GM19395 (cell line): Measurements from ENCODE around the gene FARSA.
"Not testable (repeated sequence)": the region's sequence is repeated elsewhere in the genome, so short reads cannot be mapped to it uniquely, and the experiment has no call there.

ENCODE experiments used
- ATAC-seq: cut with Tn5 transposase; IDR thresholded peaks from one replicate; pipeline ENCODE4 v1.9.1; 2021; ENCODE audit warnings: mild to moderate bottlenecking, moderate library complexity; ENCODE audit not compliant: unreplicated experiment

Gene FARSA

DNA sequence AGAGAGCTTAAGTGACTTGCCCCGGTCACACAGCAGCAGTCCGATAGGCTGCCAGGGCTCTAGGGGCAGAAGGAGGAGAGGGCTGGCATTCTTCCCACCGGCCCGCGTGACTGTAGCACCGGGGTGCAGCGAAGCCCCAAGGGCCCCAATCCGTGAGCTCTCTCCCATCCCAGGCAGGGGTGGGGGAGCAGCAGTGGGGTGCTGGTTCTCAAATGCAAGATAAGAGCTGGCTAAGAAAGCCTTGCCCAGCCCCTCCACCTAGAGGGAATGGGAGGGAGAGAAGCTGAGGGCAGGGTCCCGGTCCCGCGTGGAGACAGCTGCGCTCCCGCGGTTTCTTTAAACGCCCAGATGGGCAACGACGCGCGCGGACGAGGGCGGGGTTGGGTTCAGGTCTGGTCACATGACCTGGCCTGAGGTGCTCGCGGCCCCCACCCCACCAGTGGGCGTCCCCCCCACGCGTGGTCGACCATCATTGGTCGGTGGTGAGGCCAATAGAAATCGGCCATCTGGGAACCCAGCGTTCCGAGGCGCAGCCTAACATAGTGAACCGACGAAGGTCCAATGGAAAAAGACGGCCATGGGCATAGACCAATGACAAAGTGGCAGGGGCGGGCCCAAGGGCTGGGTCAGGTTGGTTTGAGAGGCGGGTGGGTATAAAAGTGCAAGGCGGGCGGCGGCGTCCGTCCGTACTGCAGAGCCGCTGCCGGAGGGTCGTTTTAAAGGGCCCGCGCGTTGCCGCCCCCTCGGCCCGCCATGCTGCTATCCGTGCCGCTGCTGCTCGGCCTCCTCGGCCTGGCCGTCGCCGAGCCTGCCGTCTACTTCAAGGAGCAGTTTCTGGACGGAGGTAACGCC lies 4.6 kb upstream of the FARSA start, which contains the start of gene CALR:
CALR (plus strand) TSS at position 683 of the 852 bp plus-strand sequence; CDS start at position 754, 71 bp downstream.
- peak; percentile 87 for ATAC-seq

DNA sequence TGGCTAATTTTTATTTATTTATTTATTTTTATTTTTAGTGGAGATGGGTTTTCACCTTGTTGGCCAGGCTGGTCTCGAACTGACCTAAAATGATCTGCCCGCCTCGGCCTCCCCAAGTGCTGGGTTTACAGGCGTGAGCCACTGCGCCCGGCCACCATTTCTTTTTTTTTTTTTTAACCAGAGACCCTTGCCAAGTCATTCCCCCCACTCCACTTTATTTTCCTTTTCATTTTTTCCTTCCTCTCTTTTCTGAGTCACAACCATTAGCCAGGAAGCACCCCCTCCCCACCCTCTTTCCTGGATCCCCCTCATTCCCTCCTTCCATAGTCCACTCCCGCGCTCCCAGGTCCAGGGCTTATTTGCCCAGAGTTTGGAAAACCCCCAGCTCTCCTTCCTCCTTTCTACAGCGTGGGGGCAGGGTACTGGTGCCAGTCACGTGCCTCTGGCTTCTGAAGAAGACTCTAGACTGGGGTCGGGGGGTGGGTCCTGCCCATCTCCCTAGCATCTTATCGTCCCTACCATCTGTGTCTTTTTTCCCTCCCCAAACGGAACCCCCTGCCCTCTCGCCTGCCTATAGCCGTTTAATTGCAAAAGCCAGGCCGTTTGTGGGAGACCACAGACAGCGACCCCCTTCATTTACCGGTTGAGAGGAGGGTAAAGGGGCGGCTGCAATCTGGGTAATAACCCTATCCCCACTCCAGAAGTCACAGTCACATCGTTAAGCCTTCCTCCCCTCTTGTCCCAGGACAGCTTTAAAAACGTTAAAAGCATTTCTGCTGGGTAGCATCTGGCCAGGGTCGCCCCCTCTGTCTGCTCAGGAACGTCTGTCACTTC lies 3.8 kb upstream of the FARSA start:
- no peak for ATAC-seq

DNA sequence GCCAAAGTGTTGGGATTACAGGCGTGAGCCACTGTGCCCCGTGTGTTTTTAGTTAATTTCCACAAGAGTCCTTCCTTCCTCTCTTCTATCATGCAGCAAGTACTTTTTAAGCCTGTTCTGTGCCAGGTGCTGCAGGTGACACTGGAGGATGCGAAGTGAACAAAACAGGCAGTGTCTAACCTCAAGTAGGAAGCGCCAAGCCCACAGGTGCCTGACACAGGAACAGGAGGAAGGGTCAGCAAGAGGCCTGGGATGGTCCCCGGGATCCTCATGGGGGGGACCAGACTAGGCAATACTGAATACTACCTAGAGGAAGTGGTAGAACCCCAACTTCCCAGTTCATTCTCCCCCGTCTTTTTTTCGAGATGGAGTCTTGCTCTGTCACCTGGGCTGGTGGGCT lies 3.1 kb upstream of the FARSA start:
- no peak for ATAC-seq

DNA sequence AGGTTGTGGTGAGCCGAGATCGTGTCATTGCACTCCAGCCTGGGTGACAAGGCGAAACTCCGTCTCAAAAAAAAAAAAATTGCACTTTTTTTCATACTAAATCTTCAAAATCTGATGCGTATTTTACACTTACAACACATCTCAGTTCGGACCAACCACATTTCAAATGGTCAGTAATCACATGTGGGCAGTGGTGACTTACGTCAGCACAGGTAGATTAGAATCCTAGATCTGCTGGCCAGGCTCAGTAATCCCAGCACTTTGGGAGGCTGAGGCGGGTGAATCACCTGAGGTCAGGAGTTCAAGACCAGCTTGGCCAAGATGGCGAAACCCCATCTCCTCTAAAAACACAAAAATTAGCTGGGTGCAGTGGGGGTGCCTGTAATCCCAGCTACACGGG lies 1.6 kb upstream of the FARSA start:
- ATAC-seq: no peak

DNA sequence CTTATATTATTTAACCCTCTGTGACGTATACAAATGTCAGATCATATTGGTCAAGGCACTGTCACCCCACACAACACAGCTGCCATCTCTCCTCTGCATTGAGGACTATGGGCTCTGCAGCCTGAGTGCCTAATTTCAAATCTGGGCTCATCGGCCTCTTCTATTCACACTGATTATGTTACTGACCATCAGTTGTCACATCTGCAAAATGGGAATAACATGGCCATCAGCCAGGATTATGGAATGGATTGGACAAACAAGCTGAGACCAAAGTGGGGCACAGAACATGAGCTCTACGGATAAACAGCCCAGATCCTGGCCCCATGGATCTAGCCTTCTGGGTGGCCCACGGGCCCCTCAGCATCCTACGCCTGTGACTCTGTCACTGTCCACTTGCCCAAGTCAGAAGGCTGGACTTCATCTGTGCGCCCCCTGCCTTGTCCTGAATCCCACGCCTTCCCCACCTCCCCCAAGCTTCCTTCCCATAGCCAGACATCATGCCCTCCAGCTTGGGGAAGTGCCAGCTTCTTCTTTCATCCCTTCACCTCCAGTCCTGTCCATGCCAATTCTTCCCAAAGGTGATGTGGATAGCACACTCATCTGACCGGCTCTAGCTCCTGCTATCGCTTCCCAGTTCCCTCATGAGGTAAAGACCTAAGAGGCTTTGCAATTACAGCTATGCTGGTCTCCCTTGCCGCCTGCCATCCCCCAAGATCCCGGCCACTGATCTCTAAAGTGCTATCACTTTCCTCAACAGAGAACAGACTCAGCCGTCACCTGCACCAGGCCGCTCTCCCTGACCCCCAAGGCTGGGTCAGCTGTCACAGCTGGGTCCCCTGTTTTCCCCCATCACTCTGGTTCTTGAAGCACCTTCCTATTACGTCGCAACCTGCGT lies 872 bp downstream of the FARSA start:
- peak; percentile 12 for ATAC-seq

DNA sequence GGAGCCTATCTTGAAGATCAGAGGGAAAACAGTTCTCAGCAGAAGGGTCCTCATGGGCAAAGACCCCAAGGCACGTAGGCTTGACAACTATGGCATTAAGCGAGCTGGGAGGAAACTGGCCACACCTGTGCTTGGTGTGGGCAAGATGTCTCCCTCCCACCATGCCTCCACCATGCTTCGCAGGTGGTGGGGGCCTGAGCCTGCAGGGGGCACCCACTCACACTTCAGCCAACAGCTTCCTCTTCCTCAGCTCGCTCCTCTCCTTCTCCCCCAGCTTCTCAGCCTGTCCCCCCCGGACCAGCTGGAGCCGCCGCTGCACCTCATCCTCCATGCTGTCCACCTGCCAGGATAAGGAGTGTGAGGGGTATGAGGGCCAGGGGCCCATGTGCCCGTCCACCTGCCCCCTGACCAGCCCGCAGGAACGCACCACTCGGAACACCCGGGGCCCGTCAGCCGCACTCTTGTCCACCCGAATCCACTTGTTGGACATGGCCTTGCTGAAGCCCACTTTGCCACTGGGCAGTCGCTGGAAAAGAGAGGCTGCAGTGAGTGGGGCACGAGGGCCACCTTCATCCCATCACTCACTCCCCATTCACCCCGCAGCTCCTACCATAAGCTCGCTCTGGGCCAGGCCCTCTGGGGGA lies 3.4 kb downstream of the FARSA start:
- ATAC-seq: no peak

DNA sequence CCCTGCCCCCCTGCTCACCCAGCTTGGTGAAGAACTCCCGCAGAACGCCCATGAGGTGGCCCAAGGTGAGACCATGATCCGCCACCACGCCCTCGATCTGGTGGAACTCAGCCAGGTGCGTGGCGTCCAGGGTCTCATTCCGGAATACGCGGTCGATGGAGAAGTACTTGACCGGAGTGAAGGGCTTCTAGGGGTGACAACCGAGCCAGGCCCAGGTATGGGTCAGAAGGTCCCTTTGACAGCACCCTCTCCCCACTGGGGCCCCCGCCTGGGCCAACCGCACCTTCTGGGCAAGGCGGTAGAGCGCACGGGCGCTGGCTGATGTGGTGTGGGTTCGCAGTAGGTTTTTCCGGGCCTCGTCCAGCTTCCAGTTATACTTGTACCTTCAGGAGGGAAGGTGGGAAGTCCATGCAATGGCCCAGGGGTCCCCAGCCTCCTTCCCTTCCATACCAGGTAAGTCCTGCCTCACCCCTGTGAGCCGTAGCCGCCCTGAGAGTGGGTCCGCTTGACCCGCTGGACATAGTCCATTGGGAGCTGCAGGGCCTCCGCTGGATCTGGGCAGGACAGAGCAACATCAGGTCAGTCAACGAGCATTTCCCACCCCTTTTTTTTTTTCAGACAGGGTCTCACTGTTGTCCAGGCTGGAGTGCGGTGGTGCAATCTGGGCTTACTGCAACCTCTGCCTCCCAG lies 8.7 kb downstream of the FARSA start:
- ATAC-seq: no peak

DNA sequence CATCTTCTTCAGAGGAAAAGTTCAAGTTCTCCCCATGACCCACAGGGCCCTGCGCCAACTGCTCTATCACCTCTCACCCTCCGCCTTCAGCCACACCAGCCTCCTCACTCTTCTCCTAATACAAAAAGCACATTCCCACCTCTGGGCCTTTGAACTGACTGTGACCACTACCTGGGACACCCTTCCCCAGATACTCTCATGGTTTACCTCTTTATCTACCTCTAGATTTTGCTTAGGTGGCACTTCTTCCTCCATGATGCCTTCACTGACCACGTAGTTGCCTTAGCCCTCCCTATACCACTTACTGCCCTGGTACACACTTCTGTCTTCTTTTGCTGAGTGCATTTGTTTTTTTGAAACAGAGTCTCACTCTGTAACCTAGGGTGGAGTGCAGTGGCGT lies 10.6 kb downstream of the FARSA start:
- no peak for ATAC-seq

DNA sequence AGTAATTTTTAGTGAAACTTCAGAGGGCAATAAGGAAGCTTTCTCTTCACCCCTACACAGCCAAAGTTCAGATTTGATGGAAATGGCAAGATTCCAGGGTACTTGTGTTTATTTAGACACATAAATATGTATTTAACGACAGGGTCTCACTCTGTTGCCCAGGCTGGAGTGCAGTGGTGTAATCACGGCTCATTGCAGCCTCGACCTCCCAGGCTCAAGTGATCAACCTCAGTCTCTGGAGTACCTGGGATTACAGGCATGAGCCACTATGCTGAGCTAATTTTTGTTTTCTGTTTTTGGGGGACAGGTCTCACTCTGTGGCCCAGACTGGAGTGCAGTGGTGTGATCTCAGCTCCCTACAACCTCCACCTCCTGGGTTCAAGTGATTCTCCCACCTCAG lies 12.5 kb downstream of the FARSA start:
- ATAC-seq: no peak

DNA sequence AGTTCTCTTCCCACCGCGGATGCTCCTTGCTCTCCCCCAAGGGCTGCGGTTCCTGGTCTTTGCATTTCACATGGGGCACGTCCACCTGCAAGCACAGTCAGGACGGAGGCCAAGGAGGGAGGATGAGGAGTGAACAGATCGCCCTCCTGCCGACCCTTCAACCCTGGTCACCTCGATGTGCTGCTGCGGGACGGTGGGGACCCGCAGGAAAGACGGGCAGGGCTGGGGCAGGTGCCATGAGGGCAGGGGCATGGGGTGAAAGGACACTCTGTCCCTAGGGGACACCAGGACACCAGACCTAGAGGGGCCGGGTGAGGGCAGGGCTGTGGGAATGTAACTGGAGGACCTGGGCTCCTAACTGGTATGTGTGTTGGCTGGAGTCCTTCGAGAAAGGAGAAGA lies 15.3 kb downstream of the FARSA start:
- no peak for ATAC-seq

DNA sequence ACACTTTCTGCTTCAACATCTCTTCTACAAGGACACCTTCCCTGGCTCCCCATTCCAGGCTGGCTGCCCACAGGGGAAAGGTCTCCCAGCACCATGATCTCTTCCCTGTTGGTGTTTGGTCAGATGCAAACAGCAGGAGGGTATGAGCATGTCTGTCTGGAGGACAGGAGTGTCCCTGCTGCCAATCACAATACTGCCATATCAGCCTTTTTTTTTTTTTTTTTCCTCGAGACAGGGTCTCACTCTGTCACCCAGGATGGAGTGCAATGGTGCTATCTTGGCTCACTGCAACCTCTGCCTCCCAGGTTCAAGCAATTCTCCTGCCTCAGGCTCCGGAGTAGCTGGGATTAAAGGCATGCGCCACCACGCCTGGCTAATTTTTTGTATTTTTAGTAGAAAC lies 17.7 kb downstream of the FARSA start:
- ATAC-seq: not testable (repeated sequence)

DNA sequence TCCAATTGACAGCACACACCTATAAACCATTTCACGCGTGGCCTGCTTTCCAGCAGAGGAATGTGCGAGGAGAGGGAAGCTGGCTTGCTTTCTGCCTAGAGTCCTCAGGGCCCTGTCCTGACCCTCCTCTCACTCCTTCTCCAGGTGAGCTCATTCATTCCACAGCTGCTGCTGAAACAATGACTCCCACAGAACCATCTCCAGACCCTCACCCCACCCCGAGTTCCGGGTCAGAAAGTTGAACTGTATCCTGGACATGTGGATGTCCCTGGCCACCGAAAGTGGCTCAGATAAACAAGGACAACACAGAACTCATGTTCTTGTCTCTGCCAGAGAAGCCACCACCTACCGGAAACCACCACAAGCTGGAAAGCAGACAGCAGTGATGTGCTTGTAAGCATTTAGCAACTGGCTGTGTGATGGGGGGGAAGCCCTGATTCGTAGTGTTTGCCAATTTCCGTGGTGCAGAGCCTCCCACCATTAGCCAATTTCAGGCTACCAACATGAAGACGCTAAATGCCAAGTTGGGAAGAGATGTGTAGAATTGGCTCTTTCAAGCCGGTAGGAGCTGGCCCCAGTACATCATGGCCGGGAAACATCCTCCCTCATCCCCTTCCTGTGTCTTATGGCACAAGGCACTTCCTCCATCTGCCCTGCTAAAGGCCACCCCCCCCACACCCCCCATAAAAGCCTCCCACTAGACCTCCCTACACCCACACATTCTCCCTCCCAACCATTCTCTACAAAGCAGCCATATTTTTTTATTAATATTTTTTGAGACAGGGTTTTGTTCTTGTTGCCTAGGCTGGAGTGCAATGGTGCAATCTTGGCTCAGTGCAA lies 19.4 kb downstream of the FARSA start:
- no peak for ATAC-seq

DNA sequence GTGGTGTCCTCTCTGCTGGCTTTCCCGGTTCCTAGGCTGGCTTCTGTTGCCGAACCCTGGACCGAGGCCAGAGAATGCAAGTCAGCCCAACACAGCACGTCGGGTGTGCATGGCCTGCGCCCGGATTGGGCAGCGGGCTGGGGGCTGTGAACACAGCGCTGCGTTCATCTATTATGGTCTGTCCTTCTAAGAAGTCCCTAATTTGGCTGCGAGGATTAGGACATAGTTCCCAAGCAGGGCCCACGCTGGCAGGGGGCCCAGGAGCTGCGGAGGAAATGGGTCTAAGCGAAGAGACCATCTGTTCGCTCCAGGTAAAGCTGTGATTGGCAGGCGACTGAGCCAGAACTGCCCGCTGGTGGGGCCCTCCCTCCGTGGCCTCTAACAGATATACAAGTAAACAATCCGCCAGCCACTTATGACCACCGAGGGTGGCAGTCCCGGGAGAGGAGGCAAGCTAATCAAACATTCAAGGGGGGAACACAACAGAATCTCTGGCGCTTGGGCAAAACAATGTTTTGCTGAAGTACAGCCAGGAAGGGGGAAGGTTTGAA lies 20.4 kb downstream of the FARSA start:
- no peak for ATAC-seq

DNA sequence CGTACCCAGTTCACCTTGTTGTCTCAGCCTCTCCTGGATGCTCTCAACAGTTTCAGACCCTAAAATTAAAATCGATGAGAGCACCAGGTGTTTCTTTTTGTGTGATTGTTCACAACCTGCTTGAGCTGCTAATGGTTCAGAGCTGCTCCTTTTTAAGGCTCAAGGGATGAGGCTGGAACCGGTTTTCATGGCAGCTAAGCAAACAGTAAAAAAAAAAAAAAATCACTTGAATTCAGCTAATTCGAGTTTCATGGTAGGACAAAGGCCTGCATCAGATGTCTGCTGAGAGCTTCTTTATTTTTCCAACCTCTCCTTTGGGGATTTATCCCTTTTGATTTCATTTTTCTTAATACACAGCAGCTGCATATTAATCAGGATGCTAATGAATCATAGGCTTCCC lies 20.9 kb downstream of the FARSA start:
- no peak for ATAC-seq

DNA sequence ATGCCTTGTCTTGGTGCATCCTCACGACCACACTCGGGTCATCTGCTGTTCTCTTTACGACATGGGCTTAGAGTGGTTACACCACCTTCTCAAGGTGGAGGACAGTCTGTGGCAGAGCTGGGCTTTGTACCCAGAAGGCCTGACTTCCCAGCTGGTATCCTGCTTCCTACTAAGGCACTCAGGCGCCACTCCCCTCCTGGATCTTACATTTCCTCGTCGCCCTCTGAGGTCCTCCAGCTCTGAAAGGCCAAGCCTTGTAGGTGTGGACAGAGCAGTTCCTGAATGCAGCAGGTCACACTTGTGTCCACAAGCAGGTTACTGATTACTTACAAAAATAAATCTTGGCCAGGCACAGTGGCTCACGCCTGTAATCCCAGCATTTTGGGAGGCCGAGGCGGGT lies 26.3 kb downstream of the FARSA start:
- ATAC-seq: no peak

DNA sequence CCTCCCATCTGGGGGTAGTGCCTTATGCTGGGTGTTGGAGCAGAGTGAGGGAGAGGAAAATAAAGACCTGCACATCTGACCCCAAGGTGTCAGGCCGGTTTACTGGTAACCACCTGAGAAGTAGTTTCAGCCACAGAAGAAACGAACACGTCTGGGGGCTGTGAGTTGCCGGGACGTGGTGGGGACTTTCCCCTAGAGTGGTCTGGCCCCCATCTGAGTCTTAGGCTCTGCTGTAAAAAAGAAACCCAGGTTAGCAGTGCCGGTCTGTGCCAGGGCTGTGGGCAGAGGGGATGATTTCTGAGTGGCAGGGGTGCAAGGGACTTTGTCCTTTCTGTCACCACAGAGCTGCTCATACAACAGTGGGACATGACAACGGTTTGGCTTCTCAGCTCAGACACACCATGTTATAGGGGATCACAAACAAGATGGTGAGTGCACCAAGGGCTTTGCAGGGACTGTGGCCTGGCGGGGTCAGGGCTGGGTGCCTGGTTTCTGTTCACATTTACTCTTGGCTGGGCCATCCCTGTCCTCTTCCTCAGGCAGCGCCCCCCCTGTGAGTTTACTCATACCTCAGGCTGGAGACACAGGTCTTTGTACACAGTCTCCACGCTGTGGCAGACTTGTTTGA lies 33.5 kb downstream of the FARSA start:
- ATAC-seq: peak; percentile 74

DNA sequence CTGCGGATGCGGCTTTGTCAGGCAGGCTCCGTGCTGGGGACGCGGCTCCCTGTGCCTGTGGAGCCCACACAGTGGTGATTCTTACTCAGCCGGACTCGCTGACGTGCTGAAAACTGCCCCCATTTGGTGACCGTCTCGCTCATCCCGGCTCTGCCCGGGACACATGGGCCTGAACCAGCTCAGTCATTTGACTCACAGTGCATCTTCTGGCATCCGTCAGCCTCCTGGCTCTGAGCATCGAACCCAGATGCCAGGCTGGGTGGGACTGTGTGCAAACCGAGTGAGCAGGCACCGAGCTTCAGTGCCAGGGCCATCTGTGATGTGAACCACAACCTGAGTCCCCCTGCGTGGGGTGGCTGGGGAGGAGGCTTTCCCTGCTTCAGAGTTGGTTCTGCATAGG lies 37.1 kb downstream of the FARSA start:
- ATAC-seq: no peak

DNA sequence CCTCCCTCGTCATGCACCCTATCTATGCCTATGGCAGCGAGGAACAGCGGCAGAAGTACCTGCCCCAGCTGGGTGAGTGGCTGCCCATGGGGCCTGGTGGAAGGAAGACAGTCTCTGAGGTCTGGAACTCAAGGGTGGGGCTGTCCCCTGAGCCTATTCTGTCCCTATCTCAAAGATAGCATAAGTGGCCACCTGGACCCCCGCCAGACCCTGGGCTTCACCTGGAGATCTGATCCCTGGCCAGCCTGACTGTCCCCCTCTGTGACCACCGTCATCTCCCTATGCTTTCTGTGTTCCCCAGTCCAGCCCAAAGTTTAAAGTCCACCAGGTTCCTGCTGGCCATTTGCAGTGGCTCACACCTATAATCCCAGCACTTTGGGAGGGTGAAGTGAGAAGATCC lies 39.9 kb downstream of the FARSA start:
- ATAC-seq: no peak
